Ascending aorta (tissue), 2 donors: ENCODE data around the gene SCGB1D2. TPM values are rescaled to one million over a fixed set of nuclear protein-coding genes. Genes with fewer than 3 reads are reported as not detected.

Experiments
- DNase-seq, 2 donors: peaks; one replicate each; pipeline ENCODE4 v3.0.0-alpha.2; 2019; ENCODE audit warnings: low spot score in 2 of 2
- H3K27ac ChIP-seq, 2 donors: fragments of 200-600 bp; sonication (generic); one replicate each; pipeline ENCODE4 v1.5.1; 2016 to 2017; ENCODE audit warnings: mild to moderate bottlenecking in 1 of 2
- H3K27me3 ChIP-seq: fragments of 200-600 bp; sonication (generic); one replicate; pipeline ENCODE4 v1.5.1; 2017
- H3K36me3 ChIP-seq, 2 donors: fragments of 200-600 bp; sonication (generic); one replicate each; pipeline ENCODE4 v1.5.1; 2016
- H3K4me1 ChIP-seq, 2 donors: fragments of 200-600 bp; sonication (generic); one replicate each; pipeline ENCODE4 v1.5.1; 2016 to 2017; ENCODE audit warnings: mild to moderate bottlenecking in 1 of 2
- H3K4me3 ChIP-seq, 2 donors: fragments of 200-600 bp; sonication (generic); one replicate each; pipeline ENCODE4 v1.5.1; 2016 to 2017; ENCODE audit warnings: mild to moderate bottlenecking in 1 of 2
- H3K9me3 ChIP-seq, 2 donors: fragments of 200-600 bp; sonication (generic); one replicate each; pipeline ENCODE4 v1.5.1; 2016
- intact Hi-C: fragments of 100-400 bp; cut with DNase I; formaldehyde crosslinking; loops from one replicate; pipeline ENCODE4 v1.15.1; 2023
- total RNA-seq: library from RNA; depleted of rRNA; stranded (reverse); fragments of >200 nt; gene quantifications from one replicate; pipeline ENCODE4 v1.1.0, GENCODE V29; 2016
- TF ChIP-seq, protein P1 (sequence below), 3 experiments: fragments of 200-600 bp in 2 of 3; fragments of 450-650 bp in 1 of 3; sonication (generic) in 2 of 3; IDR thresholded peaks; one replicate each; pipeline ENCODE4 v1.5.1; 2016 to 2019; ENCODE audit warnings: antibody characterized with exemption in 3 of 3, mild to moderate bottlenecking in 1 of 3, moderate library complexity in 1 of 3

Gene SCGB1D2
- total RNA-seq, 1 donor from 2014 or later = not detected

DNA sequence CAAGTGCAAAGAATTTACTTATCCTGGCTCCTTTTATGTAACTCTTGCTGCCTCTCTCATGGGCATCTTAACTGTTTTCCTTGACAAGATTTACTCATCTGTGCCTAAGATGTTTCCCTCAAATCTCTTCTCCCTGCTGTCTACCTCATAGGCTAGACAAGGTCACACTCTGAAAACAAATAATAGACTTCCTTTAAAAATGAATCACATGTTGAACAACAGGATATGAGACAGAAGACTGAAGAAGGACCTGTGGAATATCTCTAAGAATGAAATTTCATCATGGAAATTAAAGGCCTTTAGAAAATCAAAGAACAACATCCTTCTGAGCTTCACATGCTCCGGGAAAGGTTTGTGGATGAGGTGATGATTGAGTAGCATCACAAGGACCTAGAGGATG is 22.0 kb downstream of the SCGB1D2 start:
- Histone ChIP-seq H3K27ac (no peak overlapping the region), H3K4me1 (no peaks in the 10 kb centered on the region), H3K9me3 (no peaks in the 10 kb centered on the region), H3K36me3 (no peaks in the 10 kb centered on the region), H3K27me3 (no peaks in the 10 kb centered on the region), H3K4me3 (no peak overlapping the region)
- DNase-seq = no peak
- intact Hi-C loops = no loop called here
- TF ChIP-seq, protein P1, sequence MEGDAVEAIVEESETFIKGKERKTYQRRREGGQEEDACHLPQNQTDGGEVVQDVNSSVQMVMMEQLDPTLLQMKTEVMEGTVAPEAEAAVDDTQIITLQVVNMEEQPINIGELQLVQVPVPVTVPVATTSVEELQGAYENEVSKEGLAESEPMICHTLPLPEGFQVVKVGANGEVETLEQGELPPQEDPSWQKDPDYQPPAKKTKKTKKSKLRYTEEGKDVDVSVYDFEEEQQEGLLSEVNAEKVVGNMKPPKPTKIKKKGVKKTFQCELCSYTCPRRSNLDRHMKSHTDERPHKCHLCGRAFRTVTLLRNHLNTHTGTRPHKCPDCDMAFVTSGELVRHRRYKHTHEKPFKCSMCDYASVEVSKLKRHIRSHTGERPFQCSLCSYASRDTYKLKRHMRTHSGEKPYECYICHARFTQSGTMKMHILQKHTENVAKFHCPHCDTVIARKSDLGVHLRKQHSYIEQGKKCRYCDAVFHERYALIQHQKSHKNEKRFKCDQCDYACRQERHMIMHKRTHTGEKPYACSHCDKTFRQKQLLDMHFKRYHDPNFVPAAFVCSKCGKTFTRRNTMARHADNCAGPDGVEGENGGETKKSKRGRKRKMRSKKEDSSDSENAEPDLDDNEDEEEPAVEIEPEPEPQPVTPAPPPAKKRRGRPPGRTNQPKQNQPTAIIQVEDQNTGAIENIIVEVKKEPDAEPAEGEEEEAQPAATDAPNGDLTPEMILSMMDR (IDR thresholded peaks at IDR 0.05) = no peak

DNA sequence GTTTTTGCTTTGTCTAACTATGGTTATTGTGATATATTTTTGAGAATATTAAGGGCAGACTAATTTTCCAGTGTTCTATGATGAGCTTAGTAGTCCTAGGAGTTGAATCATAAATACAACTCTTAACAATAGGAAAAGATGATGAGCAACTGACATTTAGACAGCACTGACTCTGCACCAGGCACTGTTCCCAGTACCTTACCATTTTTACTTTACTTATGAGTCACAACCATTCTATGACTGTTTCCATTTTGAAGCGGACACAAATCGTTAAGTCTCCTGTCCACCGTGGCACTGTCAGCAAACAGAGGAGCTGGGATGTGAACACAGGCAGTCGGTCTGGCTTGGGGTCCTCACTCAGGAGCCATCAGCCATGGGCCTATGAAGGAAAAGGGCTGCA is 24.5 kb downstream of the SCGB1D2 start:
- H3K4me3 ChIP-seq = no peak overlapping the region
- no peaks in the 10 kb centered on the region for H3K9me3 ChIP-seq
- no peak overlapping the region for H3K27ac ChIP-seq
- DNase-seq = no peak
- intact Hi-C loops = no loop called here
- no peaks in the 10 kb centered on the region for H3K36me3 ChIP-seq
- no peaks in the 10 kb centered on the region for H3K27me3 ChIP-seq
- no peaks in the 10 kb centered on the region for H3K4me1 ChIP-seq
- TF ChIP-seq, protein P1 (IDR thresholded peaks at IDR 0.05) = no peak

DNA sequence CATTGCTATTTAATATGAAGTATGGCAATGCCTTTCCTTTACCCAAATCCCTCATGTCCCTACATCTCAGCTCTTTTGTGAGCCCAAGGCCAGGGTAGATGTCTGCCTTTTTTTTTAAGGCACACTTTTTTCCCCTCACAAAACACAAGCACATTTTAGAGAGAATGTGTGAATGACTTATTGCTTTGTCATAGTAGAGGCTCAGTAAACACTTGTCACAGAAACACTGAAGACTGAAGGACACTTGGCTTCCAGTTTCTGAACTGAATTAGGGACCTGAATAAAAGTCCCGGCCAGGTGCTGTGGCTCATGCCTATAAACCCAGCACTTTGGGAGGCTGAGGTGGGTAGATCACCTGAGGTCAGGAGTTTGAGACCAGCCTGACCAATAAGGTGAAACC is 25.0 kb downstream of the SCGB1D2 start:
- Histone ChIP-seq H3K27me3 (no peaks in the 10 kb centered on the region), H3K4me1 (no peaks in the 10 kb centered on the region), H3K4me3 (no peak overlapping the region), H3K27ac (no peak overlapping the region), H3K9me3 (no peaks in the 10 kb centered on the region), H3K36me3 (no peaks in the 10 kb centered on the region)
- no peak for DNase-seq
- TF ChIP-seq, protein P1 (IDR thresholded peaks at IDR 0.05) = no peak
- intact Hi-C loops = no loop called here

DNA sequence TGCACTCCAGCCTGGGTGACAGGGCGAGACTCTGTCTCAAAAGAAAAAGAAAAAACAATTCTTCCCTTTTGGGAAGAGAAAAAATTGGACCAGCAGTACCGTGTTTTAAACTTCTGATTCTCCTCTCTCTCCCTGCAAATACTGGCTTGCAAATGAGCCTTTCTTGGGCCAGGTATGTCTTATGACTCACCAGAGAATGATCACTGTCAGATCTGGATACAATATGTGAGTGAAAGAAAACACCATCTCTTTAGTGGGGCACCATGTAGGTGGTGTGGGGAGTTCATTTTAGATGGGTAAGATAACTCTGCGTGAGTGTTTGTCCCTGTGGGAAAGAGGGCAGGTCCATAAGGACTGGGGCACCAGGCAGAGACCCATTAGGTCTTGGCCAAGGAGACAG is 25.5 kb downstream of the SCGB1D2 start:
- intact Hi-C loops = no loop called here
- H3K4me3 ChIP-seq = no peak overlapping the region
- DNase-seq = no peak
- TF ChIP-seq, protein P1 (IDR thresholded peaks at IDR 0.05) = no peak
- no peaks in the 10 kb centered on the region for H3K9me3 ChIP-seq
- H3K4me1 ChIP-seq = no peaks in the 10 kb centered on the region
- H3K27me3 ChIP-seq = no peaks in the 10 kb centered on the region
- no peaks in the 10 kb centered on the region for H3K36me3 ChIP-seq
- no peak overlapping the region for H3K27ac ChIP-seq

DNA sequence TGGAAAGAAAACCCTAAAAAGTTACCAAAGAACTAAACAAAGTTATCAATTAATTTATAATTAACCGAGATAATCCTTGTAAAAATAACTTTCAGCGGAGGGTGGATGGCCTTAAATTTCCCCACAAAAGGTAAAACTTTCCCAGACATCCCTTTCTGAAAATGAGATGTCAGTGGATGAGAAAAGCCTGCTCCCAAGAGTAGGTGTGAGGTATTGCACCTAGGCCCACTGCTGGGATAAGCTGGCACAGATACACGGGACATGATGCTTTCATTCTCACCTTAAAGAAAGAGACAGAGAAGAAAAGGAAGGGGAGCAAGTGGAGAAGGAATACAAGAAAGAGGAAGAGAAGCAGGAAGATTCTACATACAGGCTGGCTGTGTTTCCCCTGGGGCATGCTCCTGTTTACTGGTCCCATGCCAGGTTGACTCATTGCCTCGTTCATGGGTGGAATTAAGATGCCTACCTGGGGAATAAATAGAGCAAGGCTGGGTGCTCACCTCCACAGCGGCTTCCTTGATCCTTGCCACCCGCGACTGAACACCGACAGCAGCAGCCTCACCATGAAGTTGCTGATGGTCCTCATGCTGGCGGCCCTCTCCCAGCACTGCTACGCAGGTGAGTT is 27.7 kb downstream of the SCGB1D2 start, which contains the start of gene SCGB2A2:
Gene SCGB2A2 (plus strand): TSS at position 505 of the 625 bp plus-strand sequence. CDS start 59 bp downstream, at position 564.
- intact Hi-C loops = no loop called here
- H3K4me3 ChIP-seq = no peak within 1 kb of the TSS
- H3K27ac ChIP-seq = no peak within 1 kb of the TSS
- H3K9me3 ChIP-seq = no peaks in the 10 kb centered on the region
- DNase-seq = no peak
- no peaks in the 10 kb centered on the region for H3K27me3 ChIP-seq
- H3K4me1 ChIP-seq = no peaks in the 10 kb centered on the region
- no peaks in the 10 kb centered on the region for H3K36me3 ChIP-seq
- TF ChIP-seq, protein P1 (IDR thresholded peaks at IDR 0.05) = no peak

DNA sequence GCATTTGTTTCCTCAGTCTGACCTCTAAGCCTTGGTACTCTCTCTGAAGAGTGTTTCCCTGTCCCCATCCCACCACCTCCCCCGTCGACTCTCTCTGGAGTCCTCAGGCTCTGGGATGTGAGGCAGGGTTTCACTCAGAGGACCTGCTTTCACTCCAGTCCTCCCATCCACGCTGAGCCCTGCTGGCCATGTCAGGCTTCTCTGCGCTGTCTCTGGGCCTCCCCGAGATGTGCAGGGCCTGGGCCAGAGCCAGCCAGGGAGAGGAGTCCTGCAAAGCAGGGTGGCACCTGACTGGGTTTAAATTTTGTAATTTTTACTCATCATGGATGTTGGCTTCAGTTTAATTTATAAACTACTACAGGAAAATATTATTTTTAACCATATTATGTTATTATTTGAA is 31.2 kb downstream of the SCGB1D2 start:
- Histone ChIP-seq H3K27ac (no peak overlapping the region), H3K27me3 (no peaks in the 10 kb centered on the region), H3K4me3 (no peak overlapping the region), H3K9me3 (no peaks in the 10 kb centered on the region), H3K4me1 (no peaks in the 10 kb centered on the region), H3K36me3 (no peaks in the 10 kb centered on the region)
- intact Hi-C loops = no loop called here
- no peak for DNase-seq
- TF ChIP-seq, protein P1 (IDR thresholded peaks at IDR 0.05) = no peak
